RPMI7951 (cell line): Measurements from ENCODE around the gene ENTPD3. TPM values are rescaled to one million over a fixed set of nuclear protein-coding genes. Genes with fewer than 3 reads are reported as not detected.

Experiments
- DNase-seq: peaks from one replicate; pipeline ENCODE4 v3.0.0-alpha.2; 2012; ENCODE audit warnings: low read depth
- total RNA-seq: library from RNA; depleted of rRNA; stranded (reverse); fragments of >200 nt; shearing (Covaris generic); gene quantifications from 2 replicates; pipeline ENCODE4 v1.2.3, GENCODE V29; 2014; rRNA removed

Gene ENTPD3
- not detected in 2 replicates for total RNA-seq

- no peak for DNase-seq
Measured at GRCh38 chr3:40387001-40387894, at the start of gene ENTPD3. Gene ENTPD3, plus strand, starts transcription at chr3:40387184. Its CDS starts 874 bp downstream, at chr3:40388058.

- DNase-seq, result no peak
Measured at GRCh38 chr3:40339871-40340270, 47.1 kb upstream of the ENTPD3 start.

- no peak for DNase-seq
Measured at GRCh38 chr3:40340541-40341170, 46.3 kb upstream of the ENTPD3 start.

- DNase-seq, result no peak
Measured at GRCh38 chr3:40341671-40342070, 45.3 kb upstream of the ENTPD3 start.

- no peak for DNase-seq
Measured at GRCh38 chr3:40350529-40350928, 36.5 kb upstream of the ENTPD3 start.

- DNase-seq, result no peak
Measured at GRCh38 chr3:40355410-40355809, 31.6 kb upstream of the ENTPD3 start.

- no peak for DNase-seq
Measured at GRCh38 chr3:40358454-40358853, 28.5 kb upstream of the ENTPD3 start.

GRCh38 chr3:40363674-40364073 lies 23.3 kb upstream of the ENTPD3 start:
- no peak for DNase-seq

- DNase-seq, result peak; percentile 12
Measured at GRCh38 chr3:40366203-40367162, 20.5 kb upstream of the ENTPD3 start.

- no peak for DNase-seq
Measured at GRCh38 chr3:40369716-40370115, 17.3 kb upstream of the ENTPD3 start.

- no peak for DNase-seq
Measured at GRCh38 chr3:40377822-40378221, 9.2 kb upstream of the ENTPD3 start.

GRCh38 chr3:40379674-40380306 lies 7.2 kb upstream of the ENTPD3 start:
- no peak for DNase-seq

GRCh38 chr3:40381904-40382616 lies 4.9 kb upstream of the ENTPD3 start:
- DNase-seq, result peak; percentile 9

GRCh38 chr3:40382617-40382979 lies 4.4 kb upstream of the ENTPD3 start:
- DNase-seq, result peak; percentile 38

GRCh38 chr3:40386213-40386612 lies 771 bp upstream of the ENTPD3 start:
- no peak for DNase-seq

GRCh38 chr3:40387895-40388254 lies 891 bp downstream of the ENTPD3 start:
- no peak for DNase-seq

- no peak for DNase-seq
Measured at GRCh38 chr3:40396406-40396805, 9.4 kb downstream of the ENTPD3 start.

GRCh38 chr3:40397129-40397528 lies 10.1 kb downstream of the ENTPD3 start:
- DNase-seq, result no peak

- DNase-seq, result no peak
Measured at GRCh38 chr3:40397912-40398311, 10.9 kb downstream of the ENTPD3 start.

- DNase-seq, result no peak
Measured at GRCh38 chr3:40398346-40398745, 11.4 kb downstream of the ENTPD3 start.
